H9 (cell line): Measurements from ENCODE around the gene TSPAN17. TPM values are rescaled to one million over a fixed set of nuclear protein-coding genes. Genes with fewer than 3 reads are reported as not detected.

ENCODE experiments used
- DNase-seq: peaks from one replicate; pipeline ENCODE4 v3.0.0-alpha.2; 2017
- H2AFZ ChIP-seq: one replicate; pipeline ENCODE4 v1.6.1; 2013; ENCODE audit warnings: mild to moderate bottlenecking, low read length, control low read depth, moderate library complexity
- H2AK5ac ChIP-seq: 2 replicates; pipeline ENCODE4 v1.6.1; 2013; ENCODE audit warnings: low read length, control low read depth, mixed read lengths; ENCODE audit not compliant: insufficient read length
- H2BK120ac ChIP-seq: one replicate; pipeline ENCODE4 v1.6.1; 2013; ENCODE audit warnings: low read depth, mild to moderate bottlenecking, low read length, control low read depth, inconsistent platforms; ENCODE audit not compliant: poor library complexity, severe bottlenecking
- H2BK12ac ChIP-seq: 2 replicates; pipeline ENCODE4 v1.6.1; 2013; ENCODE audit warnings: low read length, control low read depth, mixed read lengths, low read depth; ENCODE audit not compliant: insufficient read length
- H2BK15ac ChIP-seq: 2 replicates; pipeline ENCODE4 v1.6.1; 2013; ENCODE audit warnings: low read depth, low read length, control low read depth
- H2BK20ac ChIP-seq: one replicate; pipeline ENCODE4 v1.6.1; 2013; ENCODE audit warnings: low read depth, mild to moderate bottlenecking, low read length, control low read depth, inconsistent platforms; ENCODE audit not compliant: poor library complexity, severe bottlenecking
- H2BK5ac ChIP-seq: 2 replicates; pipeline ENCODE4 v1.6.1; 2013; ENCODE audit warnings: low read length, control low read depth, mixed read lengths; ENCODE audit not compliant: insufficient read length
- H3K14ac ChIP-seq: 2 replicates; pipeline ENCODE4 v1.6.1; 2013; ENCODE audit warnings: low read length, control low read depth; ENCODE audit not compliant: insufficient read depth
- H3K18ac ChIP-seq: 2 replicates; pipeline ENCODE4 v1.6.1; 2013; ENCODE audit warnings: low read depth, mild to moderate bottlenecking, mixed read lengths, low read length, control low read depth; ENCODE audit not compliant: insufficient read length
- H3K23ac ChIP-seq: 2 replicates; pipeline ENCODE4 v1.6.1; 2013; ENCODE audit warnings: low read length, control low read depth, mixed read lengths, low read depth; ENCODE audit not compliant: insufficient read length
- H3K23me2 ChIP-seq: 2 replicates; pipeline ENCODE4 v1.6.1; 2013; ENCODE audit warnings: low read depth, mild to moderate bottlenecking, mixed read lengths, low read length, control low read depth; ENCODE audit not compliant: insufficient read length, poor library complexity, severe bottlenecking
- H3K27ac ChIP-seq: 2 replicates; pipeline ENCODE4 v1.5.1; 2013; ENCODE audit warnings: low read length, control low read depth, mixed read lengths, low read depth; ENCODE audit not compliant: insufficient read length
- H3K27me3 ChIP-seq: 2 replicates; pipeline ENCODE4 v1.6.1; 2013; ENCODE audit warnings: low read length, control low read depth, inconsistent platforms; ENCODE audit not compliant: insufficient read depth
- H3K4ac ChIP-seq: 2 replicates; pipeline ENCODE4 v1.6.1; 2013; ENCODE audit warnings: low read depth, mild to moderate bottlenecking, control low read depth, inconsistent platforms, low read length, moderate library complexity
- H3K4me1 ChIP-seq: 2 replicates; pipeline ENCODE4 v1.6.1; 2013; ENCODE audit warnings: low read length, control low read depth, inconsistent platforms; ENCODE audit not compliant: insufficient read depth
- H3K4me2 ChIP-seq: 2 replicates; pipeline ENCODE4 v1.6.1; 2013; ENCODE audit warnings: low read length, control low read depth, mixed read lengths; ENCODE audit not compliant: insufficient read length, insufficient read depth
- H3K56ac ChIP-seq: 2 replicates; pipeline ENCODE4 v1.6.1; 2013; ENCODE audit warnings: low read depth, mild to moderate bottlenecking, mixed read lengths, low read length, control low read depth; ENCODE audit not compliant: insufficient read length
- H3K79me1 ChIP-seq: 2 replicates; pipeline ENCODE4 v1.6.1; 2013; ENCODE audit warnings: low read depth, mild to moderate bottlenecking, moderate library complexity, low read length, control low read depth, inconsistent platforms; ENCODE audit not compliant: insufficient read depth, poor library complexity, severe bottlenecking
- H3K79me2 ChIP-seq: 2 replicates; pipeline ENCODE4 v1.6.1; 2013; ENCODE audit warnings: low read length, control low read depth, inconsistent platforms; ENCODE audit not compliant: insufficient read depth
- H3K9ac ChIP-seq: 2 replicates; pipeline ENCODE4 v1.6.1; 2013; ENCODE audit warnings: low read length, control low read depth, mixed read lengths; ENCODE audit not compliant: insufficient read length; ENCODE audit errors: extremely low read depth
- H3K9me3 ChIP-seq: one replicate; pipeline ENCODE4 v1.6.1; 2013; ENCODE audit warnings: low read depth, low read length, inconsistent platforms; ENCODE audit not compliant: control insufficient read depth
- H3T11ph ChIP-seq: one replicate; pipeline ENCODE4 v1.6.1; 2013; ENCODE audit warnings: mild to moderate bottlenecking, low read length, control low read depth, inconsistent platforms
- H4K20me1 ChIP-seq: one replicate; pipeline ENCODE4 v1.6.1; 2013; ENCODE audit not compliant: control insufficient read depth, insufficient read length, insufficient read depth
- H4K5ac ChIP-seq: 2 replicates; pipeline ENCODE4 v1.6.1; 2013; ENCODE audit warnings: low read depth, mild to moderate bottlenecking, mixed read lengths, low read length, control low read depth; ENCODE audit not compliant: insufficient read length
- H4K8ac ChIP-seq: replicated peaks from 2 replicates; pipeline ENCODE4 v1.6.1; 2013; ENCODE audit warnings: low read length, control low read depth, mixed read lengths, low read depth; ENCODE audit not compliant: insufficient read length
- H4K91ac ChIP-seq: 2 replicates; pipeline ENCODE4 v1.6.1; 2013; ENCODE audit warnings: low read depth, mild to moderate bottlenecking, moderate library complexity, mixed read lengths, low read length, control low read depth; ENCODE audit not compliant: insufficient read length
- H3K27ac Mint-ChIP-seq, 3 experiments: 2 replicates in 2 of 3; 3 replicates in 1 of 3; pipeline ENCODE4 v1.8.0; 2020 to 2021; ENCODE audit warnings: mixed read lengths in 3 of 3, mild to moderate bottlenecking in 1 of 3, moderate library complexity in 1 of 3
- H3K27me3 Mint-ChIP-seq: 2 replicates; pipeline ENCODE4 v1.8.0; 2021; ENCODE audit warnings: low read depth, mild to moderate bottlenecking, moderate library complexity, mixed read lengths
- H3K36me3 Mint-ChIP-seq, 3 experiments: 2 replicates in 2 of 3; 3 replicates in 1 of 3; pipeline ENCODE4 v1.8.0; 2020 to 2021; ENCODE audit warnings: low read depth in 3 of 3, mixed read lengths in 3 of 3; ENCODE audit not compliant: insufficient read depth in 1 of 3
- H3K4me1 Mint-ChIP-seq, 2 experiments: 2 replicates each; pipeline ENCODE4 v1.8.0; 2020; ENCODE audit warnings: mixed read lengths in 2 of 2
- H3K4me3 Mint-ChIP-seq, 2 experiments: 2 replicates in 1 of 2; 3 replicates in 1 of 2; pipeline ENCODE4 v1.8.0; 2020 to 2021; ENCODE audit warnings: mild to moderate bottlenecking in 2 of 2, mixed read lengths in 2 of 2, moderate library complexity in 1 of 2
- H3K9me3 Mint-ChIP-seq, 2 experiments: 2 replicates in 1 of 2; 3 replicates in 1 of 2; pipeline ENCODE4 v1.8.0; 2020; ENCODE audit warnings: mild to moderate bottlenecking in 2 of 2, mixed read lengths in 2 of 2, moderate library complexity in 1 of 2
- WGBS: extraction: QIAGEN DNeasy Blood & Tissue Kit; methylation state at CpG from one replicate; pipeline ENCODE4 v1.1.7; 2013; ENCODE audit warnings: missing lambda C conversion rate, low lambda C conversion rate, mixed read lengths; ENCODE audit not compliant: insufficient read length; ENCODE audit errors: extremely low coverage; 5-methylcytosine and 5-hydroxymethylcytosine counted together
- total RNA-seq: library from RNA; stranded (reverse); gene quantifications from 2 replicates; pipeline ENCODE4 v1.2.1, GENCODE V29; 2021
- TF ChIP-seq, protein P1 (sequence below): fragments of 200-600 bp; sonication (generic); conservative IDR thresholded peaks from 3 replicates; pipeline ENCODE4 v1.8.0; 2021; ENCODE audit warnings: antibody characterized with exemption, mild to moderate bottlenecking

TSPAN17 gene
- total RNA-seq, 1 experiment from 2014 or later: 46.8 TPM

DNA sequence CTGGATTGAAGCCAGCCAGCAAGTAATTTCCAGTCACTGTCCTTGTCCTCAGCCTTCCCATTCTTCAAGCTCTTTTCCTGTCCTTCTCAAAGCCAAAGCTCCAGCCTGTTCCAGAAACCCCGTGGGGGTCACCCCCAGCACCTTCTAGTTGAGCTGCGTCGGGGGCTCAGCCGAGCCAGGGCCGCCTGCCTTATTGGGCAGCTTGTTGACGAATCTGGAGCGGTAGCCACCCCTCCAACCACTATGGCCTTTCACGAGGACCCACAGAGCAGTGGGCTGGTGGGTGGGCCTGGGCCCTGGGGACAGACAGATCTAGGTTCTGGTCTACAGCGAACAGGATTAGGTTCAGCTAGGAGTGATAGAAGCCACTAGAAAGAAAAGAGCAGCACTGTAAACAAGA lies 47.3 kb downstream of the TSPAN17 start:
- peaks cover 15% of the 10 kb centered on the region for H3K27me3 Mint-ChIP-seq
- Histone ChIP-seq H3K79me2 (no peaks in the 10 kb centered on the region), H2AFZ (no peak overlapping the region), H3K4me2 (no peak overlapping the region), H2BK20ac (no peak overlapping the region), H3K4ac (no peak overlapping the region), H3K14ac (no peak overlapping the region), H2BK120ac (no peak overlapping the region), H3K18ac (no peak overlapping the region), H3K9me3 (no peaks in the 10 kb centered on the region), H3K9ac (no peak overlapping the region), H2AK5ac (no peak overlapping the region), H3K23ac (no peak overlapping the region), H3K79me1 (no peaks in the 10 kb centered on the region), H2BK15ac (no peak overlapping the region), H4K91ac (no peak overlapping the region), H2BK5ac (no peak overlapping the region), H4K8ac (no peak overlapping the region), H4K5ac (no peak overlapping the region), H3T11ph (no peak overlapping the region), H4K20me1 (no peaks in the 10 kb centered on the region), H3K27ac (no peak overlapping the region), H3K56ac (no peak overlapping the region), H2BK12ac (no peak overlapping the region), H3K27me3 (no peaks in the 10 kb centered on the region), H3K23me2 (no peaks in the 10 kb centered on the region), H3K4me1 (peaks cover 11% of the 10 kb centered on the region; the same call in 1 of the 2 replicates)
- H3K36me3 Mint-ChIP-seq: no peaks in the 10 kb centered on the region
- TF ChIP-seq, protein P1, sequence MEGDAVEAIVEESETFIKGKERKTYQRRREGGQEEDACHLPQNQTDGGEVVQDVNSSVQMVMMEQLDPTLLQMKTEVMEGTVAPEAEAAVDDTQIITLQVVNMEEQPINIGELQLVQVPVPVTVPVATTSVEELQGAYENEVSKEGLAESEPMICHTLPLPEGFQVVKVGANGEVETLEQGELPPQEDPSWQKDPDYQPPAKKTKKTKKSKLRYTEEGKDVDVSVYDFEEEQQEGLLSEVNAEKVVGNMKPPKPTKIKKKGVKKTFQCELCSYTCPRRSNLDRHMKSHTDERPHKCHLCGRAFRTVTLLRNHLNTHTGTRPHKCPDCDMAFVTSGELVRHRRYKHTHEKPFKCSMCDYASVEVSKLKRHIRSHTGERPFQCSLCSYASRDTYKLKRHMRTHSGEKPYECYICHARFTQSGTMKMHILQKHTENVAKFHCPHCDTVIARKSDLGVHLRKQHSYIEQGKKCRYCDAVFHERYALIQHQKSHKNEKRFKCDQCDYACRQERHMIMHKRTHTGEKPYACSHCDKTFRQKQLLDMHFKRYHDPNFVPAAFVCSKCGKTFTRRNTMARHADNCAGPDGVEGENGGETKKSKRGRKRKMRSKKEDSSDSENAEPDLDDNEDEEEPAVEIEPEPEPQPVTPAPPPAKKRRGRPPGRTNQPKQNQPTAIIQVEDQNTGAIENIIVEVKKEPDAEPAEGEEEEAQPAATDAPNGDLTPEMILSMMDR: no peak
- no peak for DNase-seq
- no peaks in the 10 kb centered on the region; a peak in 1 of 5 replicates for H3K9me3 Mint-ChIP-seq
- H3K4me1 Mint-ChIP-seq: peaks cover 68 to 72% of the 10 kb centered on the region in 2 experiments
- no peak overlapping the region for H3K4me3 Mint-ChIP-seq
- peak overlapping the region in 1 of 3 experiments; percentile 91; a peak in 1 of 7 replicates for H3K27ac Mint-ChIP-seq
- no CpG with 5 or more reads among the region's 9 CpGs for WGBS
